AG04450 (cell line): ENCODE data around the gene GABBR2. TPM values are rescaled to one million over a fixed set of nuclear protein-coding genes. Genes with fewer than 3 reads are reported as not detected.
A peak's percentile ranks its signal among the peaks of the same experiment; 100 is the strongest.

Experiments
- CTCF ChIA-PET: fragments of 300-600, 350-600 bp; formaldehyde crosslinking; extraction: SDS; loops from one replicate; lab custom pipeline; 2022; ENCODE audit warnings: antibody characterized with exemption, inconsistent platforms; lab: Charles Lee
- POLR2A ChIA-PET: fragments of 350-600 bp; formaldehyde crosslinking; extraction: SDS; loops from one replicate; lab custom pipeline; 2021; ENCODE audit warnings: antibody characterized with exemption, inconsistent platforms; lab: Yijun Ruan, JAX
- DNase-seq: peaks from one replicate; pipeline ENCODE4 v3.0.0-alpha.2; 2011; ENCODE audit warnings: low read depth, low spot score
- H3K27ac ChIP-seq: one replicate; pipeline ENCODE4 v1.5.1; 2012; ENCODE audit warnings: low read depth, low read length, control low read depth
- H3K27me3 ChIP-seq: one replicate; pipeline ENCODE4 v1.6.0; 2012; ENCODE audit warnings: low read length; ENCODE audit not compliant: control insufficient read depth, insufficient read depth
- H3K4me3 ChIP-seq: 2 replicates; pipeline ENCODE4 v1.5.1; 2011; ENCODE audit warnings: mild to moderate bottlenecking, low read depth, low read length, control low read depth
- H3K9me3 ChIP-seq: 2 replicates; pipeline ENCODE4 v1.5.1; 2012; ENCODE audit warnings: low read length; ENCODE audit not compliant: control insufficient read depth, insufficient read depth
- polyA plus RNA-seq: library from polyadenylated mRNA; depleted of rRNA; stranded (reverse); fragments of >200 nt; gene quantifications from 2 replicates; pipeline ENCODE4 v1.2.3, GENCODE V29; 2011
- TF ChIP-seq, protein P1 (sequence below): IDR thresholded peaks from 2 replicates; pipeline ENCODE4 v1.5.1; 2011; ENCODE audit warnings: low read depth, low read length, control low read depth, inconsistent platforms

Gene GABBR2
- polyA plus RNA-seq, 1 experiment = 2.4 TPM

DNA sequence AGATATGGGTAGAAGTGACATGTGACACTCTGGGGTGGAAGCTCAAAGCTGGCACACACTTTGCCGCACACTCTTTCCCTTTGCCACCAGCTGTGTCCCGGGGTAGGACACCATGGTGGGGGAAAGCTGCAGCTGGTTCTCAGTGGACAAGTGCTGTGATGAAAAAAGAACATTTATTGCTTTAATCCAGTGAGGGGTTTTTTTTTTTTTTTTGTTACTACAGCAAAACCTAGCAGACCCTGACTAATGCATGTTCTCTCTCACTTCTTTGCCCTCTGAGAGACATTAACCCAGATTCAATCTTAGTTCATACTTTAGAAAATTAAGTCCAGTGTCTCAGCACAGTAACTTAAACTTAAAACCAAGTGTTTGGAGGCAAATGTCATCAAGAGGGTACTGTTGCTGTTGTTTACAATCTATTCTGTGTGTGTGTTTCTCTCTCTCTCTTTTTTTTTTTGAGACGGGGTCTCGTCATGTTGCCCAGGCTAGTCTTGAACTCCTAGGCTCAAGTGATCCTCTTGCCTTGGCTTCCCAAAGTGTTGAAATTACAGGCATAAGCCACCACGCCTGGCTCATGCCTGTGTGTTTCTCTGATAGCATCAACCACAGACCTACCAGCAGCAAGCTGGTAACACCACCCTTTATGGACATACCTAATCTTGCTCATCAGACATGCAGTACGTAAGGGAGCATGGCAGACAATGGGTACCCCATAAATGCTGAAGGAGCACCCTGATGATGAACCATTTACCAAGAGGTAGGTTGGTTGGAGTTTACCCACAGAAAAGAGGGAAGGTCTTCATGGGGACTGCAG lies 368.5 kb downstream of the GABBR2 start:
- H3K27me3 ChIP-seq = no peaks in the 10 kb centered on the region
- POLR2A ChIA-PET = no interaction called here
- no peak overlapping the region for H3K4me3 ChIP-seq
- CTCF ChIA-PET = interaction anchor here (0.6 kb wide), 1 partner anchor 27 kb away, joined by 3 read pairs; no protein-coding TSS in a partner anchor
- TF ChIP-seq, protein P1, sequence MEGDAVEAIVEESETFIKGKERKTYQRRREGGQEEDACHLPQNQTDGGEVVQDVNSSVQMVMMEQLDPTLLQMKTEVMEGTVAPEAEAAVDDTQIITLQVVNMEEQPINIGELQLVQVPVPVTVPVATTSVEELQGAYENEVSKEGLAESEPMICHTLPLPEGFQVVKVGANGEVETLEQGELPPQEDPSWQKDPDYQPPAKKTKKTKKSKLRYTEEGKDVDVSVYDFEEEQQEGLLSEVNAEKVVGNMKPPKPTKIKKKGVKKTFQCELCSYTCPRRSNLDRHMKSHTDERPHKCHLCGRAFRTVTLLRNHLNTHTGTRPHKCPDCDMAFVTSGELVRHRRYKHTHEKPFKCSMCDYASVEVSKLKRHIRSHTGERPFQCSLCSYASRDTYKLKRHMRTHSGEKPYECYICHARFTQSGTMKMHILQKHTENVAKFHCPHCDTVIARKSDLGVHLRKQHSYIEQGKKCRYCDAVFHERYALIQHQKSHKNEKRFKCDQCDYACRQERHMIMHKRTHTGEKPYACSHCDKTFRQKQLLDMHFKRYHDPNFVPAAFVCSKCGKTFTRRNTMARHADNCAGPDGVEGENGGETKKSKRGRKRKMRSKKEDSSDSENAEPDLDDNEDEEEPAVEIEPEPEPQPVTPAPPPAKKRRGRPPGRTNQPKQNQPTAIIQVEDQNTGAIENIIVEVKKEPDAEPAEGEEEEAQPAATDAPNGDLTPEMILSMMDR = no peak
- DNase-seq = no peak
- H3K9me3 ChIP-seq = no peaks in the 10 kb centered on the region
- H3K27ac ChIP-seq = no peak overlapping the region

DNA sequence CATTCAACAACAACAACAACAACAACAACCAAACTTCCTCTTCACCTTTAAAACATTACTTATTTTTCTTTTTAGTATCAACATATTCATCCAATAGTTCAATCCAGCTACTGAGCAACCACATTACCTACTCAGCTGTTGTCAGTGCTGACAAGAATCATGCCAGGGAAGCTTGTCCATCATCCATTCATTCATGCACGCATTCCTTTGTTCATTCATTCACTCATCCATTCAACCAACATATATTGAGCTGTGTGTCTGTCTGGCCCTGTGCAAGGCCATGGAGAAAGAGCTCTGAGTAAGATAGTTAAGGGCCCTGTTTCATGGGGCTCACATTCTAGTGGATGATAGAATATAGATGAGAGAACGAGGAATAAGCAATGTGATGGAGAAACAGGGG lies 373.1 kb downstream of the GABBR2 start:
- TF ChIP-seq, protein P1 = no peak
- Histone ChIP-seq H3K4me3 (no peak overlapping the region), H3K27me3 (no peaks in the 10 kb centered on the region), H3K27ac (no peak overlapping the region), H3K9me3 (no peaks in the 10 kb centered on the region)
- ChIA-PET POLR2A (no interaction called here), CTCF (interaction anchor here (0.8 to 2.8 kb wide), 2 partner anchors 21 to 440 kb away, joined by 3 to 14 read pairs; no protein-coding TSS in a partner anchor)
- DNase-seq = no peak

DNA sequence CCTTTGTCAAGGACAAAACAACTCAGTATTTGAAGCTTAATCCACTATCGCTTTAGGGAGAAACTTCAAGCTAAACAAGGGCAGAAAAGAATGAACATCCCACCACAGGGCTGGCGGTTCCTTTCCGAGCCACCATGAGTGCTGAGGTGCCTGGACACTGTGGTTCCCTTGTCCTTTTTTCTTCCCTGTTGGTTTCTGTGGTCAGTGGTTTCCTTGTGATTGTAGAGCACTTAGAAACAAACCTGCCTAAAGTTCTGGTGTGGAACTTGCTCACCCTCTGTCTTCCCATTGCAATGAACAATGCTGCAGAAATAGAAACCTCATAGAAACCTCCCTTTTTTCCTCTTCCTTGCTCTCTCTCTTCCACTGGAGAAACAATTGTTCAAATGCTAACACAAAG lies 373.9 kb downstream of the GABBR2 start:
- ChIA-PET POLR2A (no interaction called here), CTCF (interaction anchor here (2.8 kb wide), 1 partner anchor 441 kb away, joined by 14 read pairs; no protein-coding TSS in a partner anchor)
- Histone ChIP-seq H3K4me3 (no peak overlapping the region), H3K27me3 (no peaks in the 10 kb centered on the region), H3K9me3 (no peaks in the 10 kb centered on the region), H3K27ac (no peak overlapping the region)
- TF ChIP-seq, protein P1 = no peak
- no peak for DNase-seq

DNA sequence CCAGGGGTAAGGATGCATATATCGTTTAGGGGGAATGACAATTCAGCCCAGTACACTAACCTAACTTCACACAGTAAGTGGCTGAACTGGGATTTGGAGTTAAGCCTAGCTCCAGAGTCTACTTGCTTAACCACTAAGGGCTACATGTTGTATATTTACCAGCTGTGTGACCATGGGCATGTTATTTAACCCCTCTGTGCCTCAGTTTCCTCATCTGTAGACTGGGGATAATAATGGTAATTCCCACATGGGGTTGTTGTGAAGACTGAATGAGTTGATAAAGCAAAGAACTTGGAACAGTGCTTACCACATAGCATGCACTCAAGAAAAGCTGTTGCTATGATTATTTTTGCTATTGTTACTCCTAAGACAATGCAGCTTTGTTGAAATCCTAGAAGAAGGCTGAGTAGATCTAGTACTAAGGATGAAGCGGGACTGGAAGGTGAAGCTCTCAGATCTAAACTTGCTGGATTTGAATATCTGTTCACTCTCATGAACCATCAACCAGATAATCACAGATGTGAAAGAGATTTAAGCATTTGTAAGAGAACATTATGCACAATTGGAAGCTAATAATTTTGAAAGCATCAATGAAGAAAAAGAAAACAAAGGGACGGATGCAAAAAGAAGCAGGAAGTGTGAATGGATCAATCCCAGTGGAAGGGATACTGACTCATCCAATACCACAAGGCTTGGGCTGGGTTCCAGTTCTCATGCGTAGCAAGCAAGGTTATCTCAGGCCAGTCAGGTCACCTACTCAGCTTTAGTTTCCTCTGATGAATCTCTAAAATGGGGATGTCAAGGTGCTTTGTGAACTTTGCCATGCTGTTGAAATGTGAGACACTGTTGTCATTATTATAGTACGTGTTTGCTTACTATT lies 374.8 kb downstream of the GABBR2 start:
- POLR2A ChIA-PET = no interaction called here

More for the DNA sequence above, 374.8 kb downstream of the GABBR2 start:
- Histone ChIP-seq H3K27ac (no peak overlapping the region), H3K4me3 (no peak overlapping the region), H3K27me3 (no peaks in the 10 kb centered on the region), H3K9me3 (no peaks in the 10 kb centered on the region)
- DNase-seq = peak; percentile 44
- CTCF ChIA-PET = interaction anchor here (2.8 kb wide), 1 partner anchor 442 kb away, joined by 14 read pairs; no protein-coding TSS in a partner anchor
- TF ChIP-seq, protein P1 = no peak
